HCT116 (cell line): ENCODE data around the gene PICALM. TPM values are rescaled to one million over a fixed set of nuclear protein-coding genes. Genes with fewer than 3 reads are reported as not detected.
"Not testable (repeated sequence)": the region's sequence is repeated elsewhere in the genome, so short reads cannot be mapped to it uniquely, and the experiment has no call there.

Experiments
- ATAC-seq: fragments of 200-7000 bp; cut with Tn5 transposase; 2 replicates; pipeline ENCODE4 v1.9.1; 2020; ENCODE audit warnings: mild to moderate bottlenecking, moderate library complexity
- BruUV-seq: library from RNA; stranded (reverse); fragments of 400-500 nt; replicated peaks from 2 replicates; lab custom pipeline; 2021; lab: Mats Ljungman, UMichigan
- CTCF ChIA-PET: fragments of 300-600 bp; sonication (Branson Sonifier 250); formaldehyde crosslinking; loops from one replicate; lab custom pipeline; 2021; ENCODE audit warnings: antibody characterized with exemption; lab: Charles Lee
- POLR2A ChIA-PET: fragments of 300-600, 350-600 bp; sonication (Branson Sonifier 250); formaldehyde crosslinking; loops from one replicate; lab custom pipeline; 2021; ENCODE audit warnings: antibody characterized with exemption; lab: Charles Lee
- RAD21 ChIA-PET, 2 experiments: fragments of 300-600 bp; sonication (Branson Sonifier 250); formaldehyde crosslinking; loops; one replicate each; lab custom pipeline; 2023; ENCODE audit warnings: low total read pairs in 2 of 2; ENCODE audit not compliant: uncharacterized antibody in 2 of 2, unreplicated experiment in 2 of 2, low non-redundant PET in 1 of 2; lab: Charles Lee
- DNase-seq: peaks from one replicate; pipeline ENCODE4 v3.0.0-alpha.2; 2010; ENCODE audit warnings: low read depth, low spot score
- H2AFZ ChIP-seq: fragments of 200-600 bp; shearing (Covaris generic), sonication (generic); 2 replicates; pipeline ENCODE4 v1.6.1; 2017; ENCODE audit warnings: low read depth, mixed run types, mixed read lengths, antibody characterized with exemption, low read length; ENCODE audit not compliant: poor library complexity, severe bottlenecking
- H3K27ac ChIP-seq: 2 replicates; pipeline ENCODE4 v1.5.1; 2012; ENCODE audit warnings: low read depth, low read length
- H3K27me3 ChIP-seq: fragments of 200-600 bp; sonication (generic); 2 replicates; pipeline ENCODE4 v1.6.1; 2016; ENCODE audit warnings: mixed run types, low read length, mixed read lengths; ENCODE audit not compliant: insufficient read depth
- H3K36me3 ChIP-seq, 2 experiments: fragments of 200-500 bp in 1 of 2; fragments of 200-600 bp in 1 of 2; sonication (Bioruptor generic) in 1 of 2; sonication (generic) in 1 of 2; 2 replicates each; pipeline versions ENCODE4 v1.5.1 to v1.6.1; 2014 to 2016; ENCODE audit warnings: low read length in 2 of 2, inconsistent platforms in 1 of 2, mixed read lengths in 1 of 2, mixed run types in 1 of 2; ENCODE audit not compliant: insufficient read depth in 2 of 2, control insufficient read depth in 1 of 2
- H3K4me1 ChIP-seq, 2 experiments: fragments of 200-600 bp in 1 of 2; sonication (generic) in 1 of 2; 2 replicates each; pipeline versions ENCODE4 v1.5.1 to v1.6.1; 2012 to 2017; ENCODE audit warnings: low read length in 2 of 2, inconsistent platforms in 1 of 2, mild to moderate bottlenecking in 1 of 2, mixed read lengths in 1 of 2, mixed run types in 1 of 2, moderate library complexity in 1 of 2; ENCODE audit not compliant: insufficient read depth in 2 of 2, control insufficient read depth in 1 of 2
- H3K4me2 ChIP-seq: fragments of 200-600 bp; sonication (generic); 2 replicates; pipeline ENCODE4 v1.6.1; 2017; ENCODE audit warnings: mixed run types, low read length, mixed read lengths
- H3K4me3 ChIP-seq, 2 experiments: fragments of 200-600 bp in 1 of 2; sonication (generic) in 1 of 2; replicated peaks in 1 of 2; 2 replicates each; pipeline ENCODE4 v1.5.1; 2011 to 2016; ENCODE audit warnings: low read length in 2 of 2, control low read depth in 1 of 2, low read depth in 1 of 2, mild to moderate bottlenecking in 1 of 2, mixed read lengths in 1 of 2, mixed run types in 1 of 2
- H3K79me2 ChIP-seq: fragments of 200-600 bp; sonication (generic); 2 replicates; pipeline ENCODE4 v1.6.1; 2017; ENCODE audit warnings: mild to moderate bottlenecking, mixed run types, low read length, moderate library complexity, mixed read lengths; ENCODE audit not compliant: insufficient read depth
- H3K9ac ChIP-seq: fragments of 200-600 bp; sonication (generic); 2 replicates; pipeline ENCODE4 v1.6.1; 2016; ENCODE audit warnings: low read length, mixed read lengths
- H3K9me2 ChIP-seq: fragments of 200-600 bp; sonication (generic), shearing (Covaris generic); 2 replicates; pipeline ENCODE4 v1.6.1; 2017; ENCODE audit warnings: mixed run types, mild to moderate bottlenecking, moderate library complexity; ENCODE audit not compliant: insufficient read depth
- H3K9me3 ChIP-seq, 2 experiments: fragments of 200-500 bp in 1 of 2; fragments of 200-600 bp in 1 of 2; sonication (Bioruptor generic) in 1 of 2; sonication (generic) in 1 of 2; 2 replicates each; pipeline ENCODE4 v1.6.1; 2014 to 2017; ENCODE audit warnings: low read length in 2 of 2, mixed read lengths in 2 of 2, inconsistent platforms in 1 of 2, low read depth in 1 of 2, mild to moderate bottlenecking in 1 of 2, mixed run types in 1 of 2, moderate library complexity in 1 of 2; ENCODE audit not compliant: control insufficient read depth in 1 of 2, insufficient read depth in 1 of 2
- H4K20me1 ChIP-seq: fragments of 200-600 bp; sonication (generic), shearing (Covaris generic); 2 replicates; pipeline ENCODE4 v1.6.1; 2017; ENCODE audit warnings: mixed run types, mild to moderate bottlenecking, moderate library complexity; ENCODE audit not compliant: insufficient read depth
- CEBPB ChIP-seq: IDR thresholded peaks from 2 replicates; pipeline ENCODE4 v1.6.1; 2012; ENCODE audit warnings: low read depth
- EGR1 ChIP-seq: IDR thresholded peaks from 2 replicates; pipeline ENCODE4 v1.6.1; 2012; ENCODE audit warnings: low read depth
- ELF1 ChIP-seq: IDR thresholded peaks from 2 replicates; pipeline ENCODE4 v1.6.1; 2012; ENCODE audit warnings: low read depth, borderline replicate concordance
- EZH2 ChIP-seq: fragments of 200-600 bp; sonication (generic); IDR thresholded peaks from 2 replicates; pipeline ENCODE4 v1.6.1; 2017; ENCODE audit warnings: antibody characterized with exemption, mixed run types
- EZH2phosphoT487 ChIP-seq: fragments of 200-600 bp; IDR thresholded peaks from 2 replicates; pipeline ENCODE4 v1.6.1; 2018; ENCODE audit warnings: antibody characterized with exemption, borderline replicate concordance
- JUND ChIP-seq: IDR thresholded peaks from 2 replicates; pipeline ENCODE4 v1.6.1; 2012
- POLR2A ChIP-seq: IDR thresholded peaks from 2 replicates; pipeline ENCODE4 v1.7.0; 2011; ENCODE audit warnings: borderline replicate concordance; ENCODE audit not compliant: insufficient read depth, insufficient read length; ENCODE audit errors: extremely low read depth
- SIN3A ChIP-seq: IDR thresholded peaks from 2 replicates; pipeline ENCODE4 v1.6.1; 2012; ENCODE audit warnings: low read depth
- SRF ChIP-seq: IDR thresholded peaks from 2 replicates; pipeline ENCODE4 v1.6.1; 2012; ENCODE audit warnings: low read depth
- TCF7L2 ChIP-seq: IDR thresholded peaks from 2 replicates; pipeline ENCODE4 v1.7.0; 2011; ENCODE audit warnings: borderline replicate concordance, inconsistent platforms; ENCODE audit not compliant: insufficient read depth, insufficient read length; ENCODE audit errors: extremely low read depth
- YY1 ChIP-seq: IDR thresholded peaks from 2 replicates; pipeline ENCODE4 v1.6.1; 2011; ENCODE audit warnings: low read length, low read depth, moderate library complexity, mild to moderate bottlenecking; ENCODE audit not compliant: insufficient replicate concordance; ENCODE audit errors: extremely low read depth
- ZNF274 ChIP-seq: fragments of 200-500 bp; sonication (Bioruptor generic); IDR thresholded peaks from 2 replicates; pipeline ENCODE4 v1.6.1; 2014; ENCODE audit warnings: mild to moderate bottlenecking, low read depth, low read length, inconsistent platforms
- intact Hi-C: fragments of 100-400 bp; cut with micrococcal nuclease; formaldehyde crosslinking; loops from 2 replicates; pipeline ENCODE4 v1.10.0; 2022
- total RNA-seq: library from RNA; stranded (reverse); gene quantifications from one replicate; pipeline ENCODE4 v1.2.1, GENCODE V29; 2021; ENCODE audit not compliant: unreplicated experiment
- TF ChIP-seq, protein P1 (sequence below): IDR thresholded peaks from 2 replicates; pipeline ENCODE4 v1.6.1; 2011; ENCODE audit warnings: mild to moderate bottlenecking, low read length, moderate library complexity; ENCODE audit not compliant: insufficient replicate concordance; ENCODE audit errors: extremely low read depth
- TF ChIP-seq, protein P2 (sequence below), 3 experiments: fragments of 200-600 bp in 1 of 3; sonication (generic) in 1 of 3; IDR thresholded peaks in 2 of 3; conservative IDR thresholded peaks in 1 of 3; 2 replicates each; pipeline ENCODE4 v1.5.1; 2012 to 2017; ENCODE audit warnings: low read depth in 2 of 3, low read length in 2 of 3, antibody characterized with exemption in 1 of 3, borderline replicate concordance in 1 of 3, control low read depth in 1 of 3, mild to moderate bottlenecking in 1 of 3, mixed read lengths in 1 of 3, mixed run types in 1 of 3, moderate library complexity in 1 of 3; ENCODE audit not compliant: insufficient read depth in 1 of 3

Gene PICALM
- total RNA-seq, 1 experiment from 2014 or later, result 90.6 TPM

DNA sequence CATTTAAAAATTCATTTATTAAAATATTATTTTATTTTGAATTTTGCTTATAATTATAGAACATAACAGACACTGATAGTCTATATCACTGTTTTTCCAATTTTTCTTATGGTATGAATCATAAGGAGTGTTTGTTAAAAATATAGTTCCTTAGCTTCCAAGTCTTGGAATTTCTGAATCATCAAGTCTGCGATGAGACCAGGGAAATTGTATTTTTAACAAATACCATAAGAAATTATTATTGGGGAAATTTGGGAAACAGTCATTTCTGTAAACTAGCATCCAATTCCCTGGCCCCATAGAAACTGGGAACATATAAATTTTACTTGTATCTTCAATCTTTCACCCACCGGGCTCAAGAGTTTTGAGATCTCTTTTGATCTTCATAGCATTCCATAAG, 38.0 kb upstream of the PICALM start:
- H3K9ac ChIP-seq, result no peak overlapping the region
- H3K27me3 ChIP-seq, result no peaks in the 10 kb centered on the region
- no peak overlapping the region for H2AFZ ChIP-seq
- intact Hi-C loops, result no loop called here
- CTCF ChIA-PET, result no interaction called here
- no peaks in the 10 kb centered on the region for H3K36me3 ChIP-seq
- H3K27ac ChIP-seq, result no peak overlapping the region
- no peaks in the 10 kb centered on the region; the same call in 1 of the 2 replicates for H3K9me2 ChIP-seq
- TF ChIP-seq POLR2A (no peak), YY1 (no peak), SIN3A (no peak), SRF (no peak), ZNF274 (no peak), ELF1 (no peak), EZH2 (no peak), EGR1 (no peak), JUND (no peak), CEBPB (no peak), EZH2phosphoT487 (no peak), TCF7L2 (no peak)
- TF ChIP-seq, protein P1, sequence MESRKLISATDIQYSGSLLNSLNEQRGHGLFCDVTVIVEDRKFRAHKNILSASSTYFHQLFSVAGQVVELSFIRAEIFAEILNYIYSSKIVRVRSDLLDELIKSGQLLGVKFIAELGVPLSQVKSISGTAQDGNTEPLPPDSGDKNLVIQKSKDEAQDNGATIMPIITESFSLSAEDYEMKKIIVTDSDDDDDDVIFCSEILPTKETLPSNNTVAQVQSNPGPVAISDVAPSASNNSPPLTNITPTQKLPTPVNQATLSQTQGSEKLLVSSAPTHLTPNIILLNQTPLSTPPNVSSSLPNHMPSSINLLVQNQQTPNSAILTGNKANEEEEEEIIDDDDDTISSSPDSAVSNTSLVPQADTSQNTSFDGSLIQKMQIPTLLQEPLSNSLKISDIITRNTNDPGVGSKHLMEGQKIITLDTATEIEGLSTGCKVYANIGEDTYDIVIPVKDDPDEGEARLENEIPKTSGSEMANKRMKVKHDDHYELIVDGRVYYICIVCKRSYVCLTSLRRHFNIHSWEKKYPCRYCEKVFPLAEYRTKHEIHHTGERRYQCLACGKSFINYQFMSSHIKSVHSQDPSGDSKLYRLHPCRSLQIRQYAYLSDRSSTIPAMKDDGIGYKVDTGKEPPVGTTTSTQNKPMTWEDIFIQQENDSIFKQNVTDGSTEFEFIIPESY, result no peak
- TF ChIP-seq, protein P2, sequence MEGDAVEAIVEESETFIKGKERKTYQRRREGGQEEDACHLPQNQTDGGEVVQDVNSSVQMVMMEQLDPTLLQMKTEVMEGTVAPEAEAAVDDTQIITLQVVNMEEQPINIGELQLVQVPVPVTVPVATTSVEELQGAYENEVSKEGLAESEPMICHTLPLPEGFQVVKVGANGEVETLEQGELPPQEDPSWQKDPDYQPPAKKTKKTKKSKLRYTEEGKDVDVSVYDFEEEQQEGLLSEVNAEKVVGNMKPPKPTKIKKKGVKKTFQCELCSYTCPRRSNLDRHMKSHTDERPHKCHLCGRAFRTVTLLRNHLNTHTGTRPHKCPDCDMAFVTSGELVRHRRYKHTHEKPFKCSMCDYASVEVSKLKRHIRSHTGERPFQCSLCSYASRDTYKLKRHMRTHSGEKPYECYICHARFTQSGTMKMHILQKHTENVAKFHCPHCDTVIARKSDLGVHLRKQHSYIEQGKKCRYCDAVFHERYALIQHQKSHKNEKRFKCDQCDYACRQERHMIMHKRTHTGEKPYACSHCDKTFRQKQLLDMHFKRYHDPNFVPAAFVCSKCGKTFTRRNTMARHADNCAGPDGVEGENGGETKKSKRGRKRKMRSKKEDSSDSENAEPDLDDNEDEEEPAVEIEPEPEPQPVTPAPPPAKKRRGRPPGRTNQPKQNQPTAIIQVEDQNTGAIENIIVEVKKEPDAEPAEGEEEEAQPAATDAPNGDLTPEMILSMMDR (IDR thresholded peaks at IDR 0.05 in 2 of 3, conservative IDR thresholded peaks at IDR 0.05 in 1 of 3; ENCODE audit: borderline replicate concordance in 1 of 3, insufficient read depth in 1 of 3, low read depth in 2 of 3, low read length in 2 of 3), result no peak
- TF ChIP-seq, all 23 proteins: peak for 0
- Histone ChIP-seq H4K20me1 (no peaks in the 10 kb centered on the region), H3K4me1 (no peaks in the 10 kb centered on the region), H3K4me3 (no peak overlapping the region), H3K4me2 (no peak overlapping the region), H3K9me3 (no peaks in the 10 kb centered on the region), H3K79me2 (no peaks in the 10 kb centered on the region)
- DNase-seq (no peak), ATAC-seq (no peak)
- BruUV-seq, result no TSS peak
- RAD21 ChIA-PET, result no interaction called here
- POLR2A ChIA-PET, result no interaction called here

DNA sequence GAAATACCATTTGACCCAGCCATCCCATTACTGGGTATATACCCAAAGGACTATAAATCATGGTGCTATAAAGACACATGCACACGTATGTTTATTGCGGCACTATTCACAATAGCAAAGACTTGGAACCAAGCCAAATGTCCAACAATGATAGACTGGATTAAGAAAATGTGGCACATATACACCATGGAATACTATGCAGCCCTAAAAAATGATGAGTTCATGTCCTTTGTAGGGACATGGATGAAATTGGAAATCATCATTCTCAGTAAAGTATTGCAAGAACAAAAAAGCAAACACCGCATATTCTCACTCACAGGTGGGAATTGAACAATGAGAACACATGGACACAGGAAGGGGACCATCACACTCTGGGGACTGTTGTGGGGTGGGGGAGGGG, 37.1 kb upstream of the PICALM start:
- H3K4me3 ChIP-seq, POLR2A ChIA-PET, H3K4me2 ChIP-seq, H3K79me2 ChIP-seq, CTCF ChIA-PET, intact Hi-C loops, BruUV-seq, H3K9ac ChIP-seq, H3K9me3 ChIP-seq, RAD21 ChIA-PET, H3K27ac ChIP-seq, ATAC-seq, H3K4me1 ChIP-seq, H2AFZ ChIP-seq, H3K27me3 ChIP-seq, H4K20me1 ChIP-seq, DNase-seq, H3K36me3 ChIP-seq, H3K9me2 ChIP-seq: not testable (repeated sequence)
